ENCODE data around the gene ARPC5L. TPM values are rescaled to one million over a fixed set of nuclear protein-coding genes. Genes with fewer than 3 reads are reported as not detected.

Gene ARPC5L
- polyA plus RNA-seq, 3 donors: 35.1 to 38.8 (median 36.5) TPM

DNA sequence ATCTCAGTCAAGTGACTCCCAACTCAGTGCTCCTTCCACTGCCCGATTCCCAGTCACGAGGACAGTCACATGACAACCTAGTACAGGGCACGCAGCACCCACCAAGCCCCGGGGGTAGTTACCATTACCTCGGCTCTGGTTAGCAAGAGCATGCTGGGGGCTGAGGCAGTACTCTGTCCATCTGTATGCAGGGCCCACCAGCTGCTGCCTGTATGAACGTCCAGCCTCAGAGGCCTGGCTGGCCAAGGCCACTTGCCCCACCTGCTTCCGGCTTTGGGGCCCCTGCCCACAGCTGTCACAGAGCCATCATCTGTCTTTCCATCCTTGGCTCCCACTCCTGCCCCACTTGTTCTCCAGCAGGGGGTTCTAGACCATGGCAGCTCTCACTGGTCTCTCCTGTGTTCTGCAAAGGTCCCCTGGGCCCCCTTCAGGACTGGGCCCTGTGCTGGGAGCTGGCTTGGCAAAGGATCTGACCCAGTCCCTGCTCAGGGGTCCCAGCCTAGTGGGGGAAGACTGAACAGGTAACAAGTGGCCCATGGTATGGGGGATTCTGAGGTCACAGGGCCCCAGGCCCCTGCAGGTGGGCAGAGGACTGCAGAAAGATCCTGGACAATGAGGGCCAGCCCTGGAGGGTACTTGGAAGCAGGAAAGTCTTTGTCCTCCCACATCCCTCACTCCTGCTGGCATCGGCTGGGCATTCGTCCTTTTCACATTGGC lies 3.4 kb upstream of the ARPC5L start:
- DNase-seq: no peak

- DNase-seq: no peak
These were observed 1.9 kb upstream of the ARPC5L start for GRCh38 chr9:124859803-124860581.

- DNase-seq: no peak
These were observed 1.2 kb upstream of the ARPC5L start for GRCh38 chr9:124860582-124861341.

- DNase-seq: no peak
These were observed 1.5 kb downstream of the ARPC5L start for GRCh38 chr9:124863371-124863871.

DNA sequence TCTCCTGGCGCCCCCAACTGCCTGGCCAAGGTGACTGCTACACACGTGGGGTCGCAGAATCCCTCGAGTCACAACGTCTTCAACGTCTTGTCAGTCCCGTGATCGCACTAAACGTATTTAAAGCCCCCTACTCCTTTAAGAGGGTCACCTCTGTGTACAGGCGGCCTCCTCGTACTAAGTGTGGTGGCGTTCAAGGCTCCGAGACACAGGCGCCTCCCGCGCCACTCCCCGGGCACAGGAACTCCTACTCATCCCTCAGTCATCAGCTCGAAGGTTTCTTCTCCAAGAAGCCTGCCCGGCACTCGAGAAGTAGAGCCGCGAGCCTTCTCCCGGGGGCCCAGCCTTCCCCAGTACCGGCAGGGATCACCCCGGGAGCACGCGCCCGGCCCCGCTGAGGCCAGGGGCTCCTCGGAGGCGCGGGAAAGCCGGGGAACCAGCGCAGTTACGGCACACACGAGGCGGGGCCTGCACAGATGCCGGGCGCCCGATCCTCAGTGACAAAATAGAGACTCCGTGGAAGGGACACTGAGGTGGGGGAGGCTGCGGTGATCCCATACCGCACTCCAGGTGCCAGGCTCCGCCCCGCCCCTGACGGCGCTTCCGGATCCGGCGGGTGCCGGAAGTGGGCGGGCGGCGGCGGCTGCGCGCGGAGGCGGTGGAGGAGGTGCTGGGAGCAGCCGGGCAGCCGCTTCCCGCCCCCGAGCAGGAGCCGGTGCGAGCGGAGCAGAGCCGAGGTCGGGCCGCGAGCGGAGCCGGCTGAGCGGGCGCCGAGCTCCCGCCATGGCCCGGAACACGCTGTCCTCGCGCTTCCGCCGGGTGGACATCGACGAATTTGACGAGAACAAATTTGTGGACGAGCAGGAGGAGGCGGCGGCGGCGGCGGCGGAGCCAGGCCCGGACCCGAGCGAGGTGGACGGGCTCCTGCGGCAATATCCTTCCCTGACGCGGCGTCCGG lies 6.9 kb downstream of the ARPC5L start:
- peak; percentile 88 for DNase-seq

DNA sequence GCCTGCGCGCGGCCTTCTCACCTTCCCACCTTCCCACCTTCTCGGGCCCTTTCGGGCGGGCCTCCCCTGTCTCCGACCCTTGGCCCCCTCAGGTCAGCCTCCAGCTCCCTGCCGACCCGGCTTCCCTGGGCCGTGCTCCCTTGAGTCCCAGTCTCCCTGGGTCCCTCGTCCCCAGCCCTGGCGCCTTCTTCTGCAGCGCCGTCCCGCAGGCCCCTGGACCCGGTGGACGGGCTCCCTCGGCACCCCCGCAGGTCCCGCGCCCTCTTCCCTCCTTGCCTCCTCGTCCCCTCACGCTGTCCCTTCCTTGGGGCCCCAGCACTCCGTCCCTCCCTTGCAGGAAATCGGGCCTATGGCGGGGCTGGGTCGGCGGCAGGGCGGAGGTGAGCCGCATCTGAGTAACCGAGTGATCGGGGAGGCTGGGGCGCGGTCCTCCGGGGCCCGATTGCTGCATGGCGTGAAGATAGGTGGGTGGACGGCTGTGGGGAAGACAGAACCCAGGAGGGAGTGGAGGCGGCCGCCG lies 7.6 kb downstream of the ARPC5L start:
- no peak for DNase-seq

- peak; percentile 48 for DNase-seq
These were observed 8.1 kb downstream of the ARPC5L start for GRCh38 chr9:124869986-124870560.

- DNase-seq: no peak
These were observed 8.8 kb downstream of the ARPC5L start for GRCh38 chr9:124870723-124871122.

- DNase-seq: no peak
These were observed 9.2 kb downstream of the ARPC5L start for GRCh38 chr9:124871156-124871561.

GRCh38 chr9:124873664-124874063 lies 11.7 kb downstream of the ARPC5L start:
- DNase-seq: no peak

- DNase-seq: no peak
These were observed 13.6 kb downstream of the ARPC5L start for GRCh38 chr9:124875501-124875900.

- DNase-seq: no peak
These were observed 15.3 kb downstream of the ARPC5L start for GRCh38 chr9:124877021-124877782.

DNA sequence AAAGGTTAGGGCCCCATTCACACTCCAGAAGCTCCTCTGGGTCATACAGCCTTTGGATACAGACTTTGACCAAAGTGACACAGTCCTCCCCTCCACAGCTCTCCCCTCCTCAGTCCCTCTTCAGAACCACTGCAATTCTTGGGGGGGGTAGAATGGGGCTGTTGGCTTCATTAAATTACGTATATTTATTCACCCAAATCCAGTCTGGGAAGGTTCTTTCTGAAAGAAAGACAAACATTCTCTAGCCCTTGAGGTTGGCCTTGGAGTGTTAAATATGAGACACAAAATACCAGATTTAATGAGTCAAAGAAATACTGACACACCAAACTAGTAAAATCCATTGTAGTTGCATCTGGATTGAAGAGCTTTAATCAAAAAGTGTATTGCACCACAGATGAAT lies 16.1 kb downstream of the ARPC5L start:
- DNase-seq: no peak

GRCh38 chr9:124878518-124878917 lies 16.6 kb downstream of the ARPC5L start:
- DNase-seq: no peak

GRCh38 chr9:124879226-124879625 lies 17.3 kb downstream of the ARPC5L start:
- peak; percentile 68 for DNase-seq

DNA sequence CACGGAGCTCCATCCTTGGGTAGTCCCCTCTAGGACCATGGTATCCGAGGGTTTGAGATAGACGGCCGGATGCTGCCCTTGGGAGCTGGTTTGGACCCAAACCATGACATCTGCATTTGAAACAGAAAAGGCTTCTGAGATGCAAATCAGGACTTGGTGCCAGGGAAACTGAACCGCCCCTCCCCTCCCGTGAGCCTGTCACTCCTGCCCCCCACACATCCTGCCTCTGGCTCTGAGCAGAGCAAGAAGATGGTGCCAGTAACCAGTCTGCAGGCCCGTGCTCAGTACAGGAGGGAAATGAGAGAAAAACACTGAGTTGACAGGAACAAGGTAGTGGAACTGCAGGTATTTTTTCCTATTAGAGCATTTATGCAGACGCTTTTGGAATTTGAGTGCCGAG lies 18.6 kb downstream of the ARPC5L start:
- no peak for DNase-seq

GRCh38 chr9:124881138-124881743 lies 19.3 kb downstream of the ARPC5L start:
- no peak for DNase-seq

- no peak for DNase-seq
These were observed 20.3 kb downstream of the ARPC5L start for GRCh38 chr9:124882231-124882630.

- no peak for DNase-seq
These were observed 22.4 kb downstream of the ARPC5L start for GRCh38 chr9:124884376-124884775.

All from renal pelvis (tissue), 4 donors.